H1 (cell line): ENCODE measurements around the gene RIMBP2. TPM values are rescaled to one million over a fixed set of nuclear protein-coding genes. Genes with fewer than 3 reads are reported as not detected.

Source experiments
- CTCF ChIA-PET: fragments of 300-600 bp; sonication (Branson Sonifier 250); formaldehyde crosslinking; loops from one replicate; lab custom pipeline; 2021; ENCODE audit not compliant: partially characterized antibody; lab: Charles Lee
- POLR2A ChIA-PET: fragments of 300-600 bp; sonication (Branson Sonifier 250); formaldehyde crosslinking; loops from one replicate; lab custom pipeline; 2021; ENCODE audit warnings: inconsistent platforms; ENCODE audit not compliant: partially characterized antibody; lab: Charles Lee
- DNase-seq, 2 experiments: peaks; one replicate each; pipeline versions ENCODE4 v3.0.0 to v3.0.0-alpha.2; 2010 to 2022; ENCODE audit warnings: low spot score in 2 of 2, low read depth in 1 of 2, mixed read lengths in 1 of 2
- FAIRE-seq: peaks from 2 replicates; lab custom pipeline; 2011; peaks lifted over from hg19 to GRCh38; lab: Jason Lieb, UNC
- H2AFZ ChIP-seq: 2 replicates; pipeline ENCODE4 v1.8.1; 2012; ENCODE audit warnings: low read length, inconsistent platforms
- H2AK5ac ChIP-seq: 2 replicates; pipeline ENCODE4 v1.6.1; 2013; ENCODE audit warnings: low read depth, low read length
- H2BK120ac ChIP-seq: replicated peaks from 2 replicates; pipeline ENCODE3; 2013; ENCODE audit warnings: low read depth, low read length, inconsistent platforms
- H2BK12ac ChIP-seq: 2 replicates; pipeline ENCODE4 v1.6.1; 2013; ENCODE audit warnings: low read depth, low read length
- H2BK15ac ChIP-seq: 2 replicates; pipeline ENCODE4 v1.6.1; 2013; ENCODE audit warnings: low read length
- H2BK20ac ChIP-seq: 2 replicates; pipeline ENCODE4 v1.6.1; 2013; ENCODE audit warnings: low read length
- H2BK5ac ChIP-seq: 2 replicates; pipeline ENCODE4 v1.6.1; 2013; ENCODE audit warnings: low read depth, low read length
- H3K14ac ChIP-seq: 2 replicates; pipeline ENCODE4 v1.6.1; 2013; ENCODE audit warnings: inconsistent platforms; ENCODE audit not compliant: insufficient read length
- H3K18ac ChIP-seq: 2 replicates; pipeline ENCODE4 v1.6.1; 2013; ENCODE audit warnings: low read length; ENCODE audit errors: extremely low read depth
- H3K23ac ChIP-seq: 2 replicates; pipeline ENCODE4 v1.6.1; 2013; ENCODE audit warnings: inconsistent platforms; ENCODE audit not compliant: insufficient read length
- H3K23me2 ChIP-seq: 2 replicates; pipeline ENCODE4 v1.6.1; 2013; ENCODE audit warnings: low read depth, low read length
- H3K27ac ChIP-seq: 2 replicates; pipeline ENCODE4 v1.6.1; 2011; ENCODE audit warnings: low read depth, low read length, inconsistent platforms
- H3K27me3 ChIP-seq, 4 experiments: replicated peaks in 1 of 4; 1 replicate in 1 of 4; 2 replicates in 3 of 4; pipeline versions ENCODE4 v1.6.1 to v1.8.1; 2011 to 2013; ENCODE audit warnings: low read length in 3 of 4, mild to moderate bottlenecking in 3 of 4, inconsistent platforms in 2 of 4, mixed read lengths in 2 of 4, moderate library complexity in 1 of 4; ENCODE audit not compliant: control insufficient read depth in 3 of 4, insufficient read depth in 3 of 4; ENCODE audit errors: extremely low read depth in 1 of 4
- H3K36me3 ChIP-seq, 4 experiments: 2 replicates each; pipeline versions ENCODE4 v1.6.1 to v1.8.1; 2011 to 2013; ENCODE audit warnings: mild to moderate bottlenecking in 4 of 4, low read length in 3 of 4, moderate library complexity in 2 of 4, control low read depth in 1 of 4, inconsistent platforms in 1 of 4; ENCODE audit not compliant: insufficient read depth in 4 of 4, control insufficient read depth in 2 of 4
- H3K4ac ChIP-seq: replicated peaks from 2 replicates; pipeline ENCODE3; 2013; ENCODE audit warnings: low read length, low read depth, mixed read lengths, inconsistent platforms; ENCODE audit not compliant: insufficient read length
- H3K4me1 ChIP-seq, 4 experiments: replicated peaks in 1 of 4; 1 replicate in 1 of 4; 2 replicates in 3 of 4; pipeline versions ENCODE4 v1.6.1 to v1.8.1; 2011 to 2013; ENCODE audit warnings: low read length in 3 of 4, inconsistent platforms in 2 of 4, mixed read lengths in 1 of 4; ENCODE audit not compliant: insufficient read depth in 4 of 4, control insufficient read depth in 3 of 4
- H3K4me2 ChIP-seq, 2 experiments: 2 replicates each; pipeline versions ENCODE4 v1.6.1 to v1.8.1; 2011 to 2013; ENCODE audit warnings: low read depth in 2 of 2, low read length in 2 of 2, control low read depth in 1 of 2, inconsistent platforms in 1 of 2, mild to moderate bottlenecking in 1 of 2; ENCODE audit not compliant: insufficient read depth in 1 of 2
- H3K4me3 ChIP-seq, 4 experiments: fragments of 200-600, 300-600 bp in 1 of 4; sonication (generic), shearing (Covaris generic), sonication (Bioruptor Twin) in 1 of 4; 2 replicates each; pipeline versions ENCODE4 v1.5.1 to v1.8.1; 2011 to 2016; ENCODE audit warnings: low read length in 4 of 4, low read depth in 3 of 4, control low read depth in 2 of 4, inconsistent platforms in 2 of 4, mild to moderate bottlenecking in 2 of 4, mixed read lengths in 1 of 4, moderate library complexity in 1 of 4; ENCODE audit not compliant: insufficient read depth in 2 of 4; ENCODE audit errors: extremely low read depth in 1 of 4
- H3K56ac ChIP-seq: replicated peaks from 2 replicates; pipeline ENCODE3; 2013; ENCODE audit warnings: low read depth, mild to moderate bottlenecking, mixed read lengths, low read length, inconsistent platforms; ENCODE audit not compliant: insufficient read length
- H3K79me1 ChIP-seq: 2 replicates; pipeline ENCODE4 v1.6.1; 2013; ENCODE audit warnings: low read depth, low read length, control low read depth
- H3K79me2 ChIP-seq, 2 experiments: 2 replicates each; pipeline versions ENCODE4 v1.6.1 to v1.8.1; 2012 to 2013; ENCODE audit warnings: low read length in 2 of 2, mild to moderate bottlenecking in 2 of 2, inconsistent platforms in 1 of 2; ENCODE audit not compliant: insufficient read depth in 2 of 2, control insufficient read depth in 1 of 2
- H3K9ac ChIP-seq, 4 experiments: replicated peaks in 1 of 4; 1 replicate in 1 of 4; 2 replicates in 3 of 4; pipeline versions ENCODE4 v1.6.1 to v1.8.1; 2011 to 2013; ENCODE audit warnings: low read depth in 3 of 4, low read length in 3 of 4, control low read depth in 2 of 4, mild to moderate bottlenecking in 2 of 4, moderate library complexity in 2 of 4, inconsistent platforms in 1 of 4; ENCODE audit errors: extremely low read depth in 1 of 4
- H3K9me3 ChIP-seq, 2 experiments: 2 replicates each; pipeline versions ENCODE4 v1.6.1 to v1.8.1; 2012 to 2013; ENCODE audit warnings: mild to moderate bottlenecking in 2 of 2, moderate library complexity in 2 of 2, control low read depth in 1 of 2, inconsistent platforms in 1 of 2, low read depth in 1 of 2, low read length in 1 of 2, mixed read lengths in 1 of 2; ENCODE audit not compliant: insufficient read depth in 2 of 2
- H4K20me1 ChIP-seq, 2 experiments: replicated peaks in 1 of 2; 2 replicates each; pipeline versions ENCODE3 to v1.8.1; 2011 to 2013; ENCODE audit warnings: inconsistent platforms in 2 of 2, low read length in 2 of 2, mild to moderate bottlenecking in 1 of 2; ENCODE audit not compliant: insufficient read depth in 2 of 2, control insufficient read depth in 1 of 2
- H4K5ac ChIP-seq: 2 replicates; pipeline ENCODE4 v1.6.1; 2013; ENCODE audit warnings: low read length, low read depth, mixed read lengths, inconsistent platforms; ENCODE audit not compliant: insufficient read length
- H4K8ac ChIP-seq: 2 replicates; pipeline ENCODE4 v1.8.0; 2013; ENCODE audit warnings: mild to moderate bottlenecking, moderate library complexity, low read length, inconsistent platforms; ENCODE audit not compliant: insufficient read depth; ENCODE audit errors: extremely low read depth
- H4K91ac ChIP-seq: replicated peaks from 2 replicates; pipeline ENCODE3; 2013; ENCODE audit warnings: low read length, mixed read lengths, inconsistent platforms; ENCODE audit not compliant: insufficient read length
- ASH2L ChIP-seq: fragments of 200-600, 300-600 bp; sonication (generic); IDR thresholded peaks from one replicate; pipeline ENCODE4 v1.7.1; 2017; ENCODE audit warnings: low read length
- TAF1 ChIP-seq: IDR thresholded peaks from 2 replicates; pipeline ENCODE4 v1.6.1; 2011; ENCODE audit warnings: mild to moderate bottlenecking, low read depth, low read length
- WGBS, 2 experiments: shearing (Covaris generic) in 1 of 2; methylation state at CpG; one replicate each; pipeline versions ENCODE4 v1.1.6 to v1.1.7; 2013 to 2015; ENCODE audit warnings: low lambda C conversion rate in 2 of 2, mixed read lengths in 2 of 2, inconsistent platforms in 1 of 2, low coverage in 1 of 2, missing lambda C conversion rate in 1 of 2; ENCODE audit not compliant: insufficient replicate concordance in 2 of 2, insufficient coverage in 1 of 2, insufficient read length in 1 of 2; ENCODE audit errors: extremely low coverage in 1 of 2, missing lambda C conversion rate in 1 of 2; 5-methylcytosine and 5-hydroxymethylcytosine counted together
- long read RNA-seq, 2 experiments: library from RNA in 1 of 2; library from capped mRNA in 1 of 2; stranded (forward); transcript quantifications; one replicate each; pipeline ENCODE4 v2.0.0, GENCODE V29; 2021; ENCODE audit warnings: inconsistent platforms in 1 of 2
- polyA minus RNA-seq, 3 experiments: library from RNA; depleted of rRNA, polyadenylated mRNA; stranded (reverse); fragments of >200 nt; gene quantifications; 1 replicate in 2 of 3; 2 replicates in 1 of 3; pipeline ENCODE4 v1.2.3, GENCODE V29; 2011
- polyA plus RNA-seq, 7 experiments: library from polyadenylated mRNA; depleted of rRNA in 3 of 7; stranded (reverse) in 5 of 7; unstranded in 2 of 7; fragments of >200 nt in 5 of 7; fragments of 200-250 nt in 2 of 7; gene quantifications; 1 replicate in 5 of 7; 2 replicates in 1 of 7; 4 replicates in 1 of 7; pipeline versions ENCODE4 v1.2.1 to v1.2.3, GENCODE V29; 2011 to 2013; ENCODE audit warnings: missing spikeins in 2 of 7, mixed read lengths in 2 of 7
- total RNA-seq: library from RNA; stranded (reverse); fragmentation: NEBNext Ultra II Directional; extraction: Animal tissue kit (Norgen Biotek cat#: 25700); gene quantifications from 2 replicates; pipeline ENCODE4 v1.2.1, GENCODE V29; 2021

The RIMBP2 gene, protein sequence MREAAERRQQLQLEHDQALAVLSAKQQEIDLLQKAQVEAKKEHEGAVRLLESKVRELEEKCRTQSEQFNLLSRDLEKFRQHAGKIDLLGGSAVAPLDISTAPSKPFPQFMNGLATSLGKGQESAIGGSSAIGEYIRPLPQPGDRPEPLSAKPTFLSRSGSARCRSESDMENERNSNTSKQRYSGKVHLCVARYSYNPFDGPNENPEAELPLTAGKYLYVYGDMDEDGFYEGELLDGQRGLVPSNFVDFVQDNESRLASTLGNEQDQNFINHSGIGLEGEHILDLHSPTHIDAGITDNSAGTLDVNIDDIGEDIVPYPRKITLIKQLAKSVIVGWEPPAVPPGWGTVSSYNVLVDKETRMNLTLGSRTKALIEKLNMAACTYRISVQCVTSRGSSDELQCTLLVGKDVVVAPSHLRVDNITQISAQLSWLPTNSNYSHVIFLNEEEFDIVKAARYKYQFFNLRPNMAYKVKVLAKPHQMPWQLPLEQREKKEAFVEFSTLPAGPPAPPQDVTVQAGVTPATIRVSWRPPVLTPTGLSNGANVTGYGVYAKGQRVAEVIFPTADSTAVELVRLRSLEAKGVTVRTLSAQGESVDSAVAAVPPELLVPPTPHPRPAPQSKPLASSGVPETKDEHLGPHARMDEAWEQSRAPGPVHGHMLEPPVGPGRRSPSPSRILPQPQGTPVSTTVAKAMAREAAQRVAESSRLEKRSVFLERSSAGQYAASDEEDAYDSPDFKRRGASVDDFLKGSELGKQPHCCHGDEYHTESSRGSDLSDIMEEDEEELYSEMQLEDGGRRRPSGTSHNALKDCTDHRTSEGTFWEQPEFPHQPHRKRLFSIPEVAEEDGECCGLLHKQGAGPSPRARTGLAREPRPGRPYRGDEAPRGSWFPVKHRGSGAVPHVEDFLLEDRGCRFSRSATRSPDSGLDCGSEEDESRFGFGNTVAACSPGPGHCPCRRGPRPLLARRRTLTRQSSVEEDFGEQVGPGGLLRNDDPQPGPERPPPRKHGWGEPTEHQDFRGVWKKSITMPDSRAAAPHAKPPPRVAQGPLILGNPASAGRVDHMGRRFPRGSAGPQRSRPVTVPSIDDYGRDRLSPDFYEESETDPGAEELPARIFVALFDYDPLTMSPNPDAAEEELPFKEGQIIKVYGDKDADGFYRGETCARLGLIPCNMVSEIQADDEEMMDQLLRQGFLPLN (N-terminal part only)
- 0.31 and 0.65 TPM in 2 replicates for total RNA-seq
- 0.18 and 0.52 TPM in 2 replicates for polyA plus RNA-seq (2011; rRNA removed)
- polyA plus RNA-seq (2011; cell fraction: cytosol; rRNA removed) = 0.43 TPM
- polyA plus RNA-seq (2011; cell fraction: nucleus; rRNA removed) = 0.73 TPM
- 0.08 to 0.66 TPM (median 0.31 TPM) in 4 replicates for polyA plus RNA-seq (2012, experiment 1 of 2)
- not detected for polyA plus RNA-seq (2012, experiment 2 of 2)
- 0.59 TPM for polyA plus RNA-seq (2013, experiment 1 of 2)
- 0.48 TPM for polyA plus RNA-seq (2013, experiment 2 of 2)
- 0.17 and 0.60 TPM in 2 replicates for polyA minus RNA-seq (2011; rRNA and poly(A)+ RNA removed)
- not detected for polyA minus RNA-seq (2011; cell fraction: cytosol; rRNA and poly(A)+ RNA removed)
- polyA minus RNA-seq (2011; cell fraction: nucleus; rRNA and poly(A)+ RNA removed) = 0.90 TPM
- long read RNA-seq, experiment 1 = 0 reads
- long read RNA-seq, experiment 2 = 0 reads

DNA sequence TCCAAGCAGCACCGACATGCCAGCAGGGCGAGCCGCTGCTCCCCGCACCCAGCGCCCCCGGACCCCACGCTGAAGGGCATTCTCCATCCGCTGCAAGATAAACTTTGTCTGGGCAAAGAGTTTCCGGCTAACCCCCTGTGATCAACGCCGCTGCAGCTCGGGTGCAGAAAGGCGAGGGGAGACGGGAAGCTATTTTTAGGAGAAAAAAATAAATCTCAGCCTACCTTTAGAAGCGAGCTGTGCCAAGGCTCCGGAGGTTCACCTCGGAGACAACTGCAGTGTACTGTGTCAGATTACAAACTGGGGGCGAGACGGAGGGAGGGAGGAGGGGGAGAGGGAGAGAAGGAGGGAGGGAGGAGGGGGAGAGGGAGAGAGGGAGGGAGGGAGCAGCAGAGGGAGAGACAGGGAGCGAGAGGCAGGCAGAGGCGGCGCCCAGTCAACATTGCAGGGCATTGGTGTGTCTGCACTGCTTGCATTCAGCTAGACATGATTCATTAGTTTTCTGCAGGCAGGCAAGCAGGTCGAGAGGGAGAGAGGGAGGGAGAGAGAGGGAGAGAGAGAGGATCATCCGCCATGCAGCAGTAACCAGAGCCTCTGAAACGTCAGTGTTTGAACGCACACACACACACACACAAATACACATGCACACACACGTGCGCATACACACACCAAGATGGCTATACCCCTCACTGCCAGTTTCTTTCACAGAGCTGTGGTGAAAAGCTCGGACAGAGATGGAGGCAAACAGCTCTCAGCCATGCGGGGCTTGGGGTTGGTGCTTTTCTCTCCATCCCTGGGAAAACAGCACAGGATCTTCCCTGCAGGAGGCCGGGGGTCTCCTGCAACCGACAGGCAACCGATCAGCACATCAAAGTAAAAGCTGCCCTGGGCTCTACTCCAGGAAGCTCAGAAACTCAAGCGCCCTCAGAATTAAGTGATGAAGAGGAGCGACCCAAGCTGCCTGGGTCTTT, at the start of gene RIMBP2:
RIMBP2 (minus strand) TSS at position 302 of the 971 bp plus-strand sequence. CDS start 237,286 bp downstream, outside the sequence.
- peak within 1 kb of the TSS in 1 of 4 experiments; percentile 7; a peak in 1 of 7 replicates for H3K9ac ChIP-seq
- no peak within 1 kb of the TSS for H3K27ac ChIP-seq
- no peak within 1 kb of the TSS; the same call in 1 of the 2 replicates for H3K18ac ChIP-seq
- POLR2A ChIA-PET = interaction anchor here (1.6 kb wide), 1 partner anchor 11 kb away, joined by 5 read pairs; no protein-coding TSS in a partner anchor
- H3K56ac ChIP-seq = no peak within 1 kb of the TSS
- H3K23ac ChIP-seq = no peak within 1 kb of the TSS
- no peaks in the 10 kb centered on the region for H3K79me1 ChIP-seq
- FAIRE-seq (peak; percentile 24), DNase-seq (peak in 1 of 2 experiments; percentile 61)
- peak within 1 kb of the TSS; percentile 67 to 71 (median 67) for H3K4me3 ChIP-seq
- no peak within 1 kb of the TSS for H4K8ac ChIP-seq
- no peak within 1 kb of the TSS for H4K91ac ChIP-seq
- CTCF ChIA-PET = interaction anchor here (0.7 to 3.0 kb wide), 7 partner anchors 9 to 82 kb away, joined by 3 to 22 read pairs (median 4); no protein-coding TSS in a partner anchor
- H3K4me2 ChIP-seq = peak within 1 kb of the TSS; percentile 94 to 96
- no peak within 1 kb of the TSS for H2BK120ac ChIP-seq
- H3K14ac ChIP-seq = no peak within 1 kb of the TSS
- H3K36me3 ChIP-seq = no peaks in the 10 kb centered on the region
- H2AFZ ChIP-seq = peak within 1 kb of the TSS; percentile 94
- no peak within 1 kb of the TSS for H4K5ac ChIP-seq
- peak within 1 kb of the TSS; percentile 48; the same call in 1 of the 2 replicates for H2BK20ac ChIP-seq
- peaks cover 21% of the 10 kb centered on the region for H3K23me2 ChIP-seq
- H4K20me1 ChIP-seq = peaks cover 2 to 4% of the 10 kb centered on the region in 2 experiments
- peak within 1 kb of the TSS; percentile 99; the same call in 1 of the 2 replicates for H2BK15ac ChIP-seq
- H3K79me2 ChIP-seq = no peaks in the 10 kb centered on the region
- H3K9me3 ChIP-seq = peaks cover 5 to 8% of the 10 kb centered on the region in 2 experiments; a peak in 3 of 4 replicates
- peaks cover 37 to 66% (median 59%) of the 10 kb centered on the region in 4 experiments for H3K27me3 ChIP-seq
- peak within 1 kb of the TSS; percentile 66; the same call in 1 of the 2 replicates for H2BK5ac ChIP-seq
- 0 out of 2 replicates have a peak within 1 kb of the TSS, but pooled peaks have one; percentile 34 for H2AK5ac ChIP-seq
- 1% methylated on average over 26 of the region's 35 CpGs; no CpG with 5 or more reads in 1 of the 2 experiments for WGBS, 2 experiments
- peaks cover 4 to 18% (median 11%) of the 10 kb centered on the region in 4 experiments for H3K4me1 ChIP-seq
- H3K4ac ChIP-seq = no peak within 1 kb of the TSS
- peak within 1 kb of the TSS; percentile 94; the same call in 1 of the 2 replicates for H2BK12ac ChIP-seq
- TF ChIP-seq TAF1 (0 out of 2 replicates have a peak, but pooled peaks have one; percentile 35), ASH2L (peak; percentile 62)
